ENCODE measurements around the gene VPS26B.
"Not testable (repeated sequence)": the region's sequence is repeated elsewhere in the genome, so short reads cannot be mapped to it uniquely, and the experiment has no call there.

VPS26B gene

GRCh38 chr11:134233729-134234179, 9.3 kb downstream of the VPS26B start:
- no peak for DNase-seq

- DNase-seq: no peak
These were observed 10.9 kb downstream of the VPS26B start for GRCh38 chr11:134235399-134235798.

- DNase-seq: no peak
These were observed 12.5 kb downstream of the VPS26B start for GRCh38 chr11:134236834-134237556.

- no peak for DNase-seq
These were observed 13.1 kb downstream of the VPS26B start for GRCh38 chr11:134237557-134237922.

- DNase-seq: no peak
These were observed 14.5 kb downstream of the VPS26B start for GRCh38 chr11:134238956-134239355.

GRCh38 chr11:134240592-134240991, 16.1 kb downstream of the VPS26B start:
- no peak for DNase-seq

GRCh38 chr11:134242376-134242775, 17.9 kb downstream of the VPS26B start:
- no peak for DNase-seq

- no peak for DNase-seq
These were observed 19.4 kb downstream of the VPS26B start for GRCh38 chr11:134243913-134244312.

GRCh38 chr11:134244593-134244992, 20.1 kb downstream of the VPS26B start:
- no peak for DNase-seq

- DNase-seq: no peak
These were observed 21.0 kb downstream of the VPS26B start for GRCh38 chr11:134245434-134245833.

GRCh38 chr11:134246100-134246499, 21.6 kb downstream of the VPS26B start:
- DNase-seq: no peak

GRCh38 chr11:134246678-134247077, 22.2 kb downstream of the VPS26B start:
- no peak for DNase-seq

- no peak for DNase-seq
These were observed 24.5 kb downstream of the VPS26B start for GRCh38 chr11:134248910-134249480.

- no peak for DNase-seq
These were observed 25.8 kb downstream of the VPS26B start for GRCh38 chr11:134250246-134250645.

GRCh38 chr11:134250675-134251074, 26.2 kb downstream of the VPS26B start:
- no peak for DNase-seq

GRCh38 chr11:134252346-134253187, 28.1 kb downstream of the VPS26B start:
- no peak for DNase-seq

GRCh38 chr11:134253188-134253993, 28.9 kb downstream of the VPS26B start, which contains the start of the genes ACAD8 and THYN1:
TSS of gene ACAD8 (plus strand) at chr11:134253568. CDS start at chr11:134253601, 33 bp downstream.
TSS of gene THYN1 (minus strand) at chr11:134253352. CDS start at chr11:134252882, 470 bp downstream.
- DNase-seq: peak; percentile 90 to 92

- DNase-seq: no peak
These were observed 30.1 kb downstream of the VPS26B start for GRCh38 chr11:134254433-134255183.

- not testable (repeated sequence) for DNase-seq
These were observed 30.7 kb downstream of the VPS26B start for GRCh38 chr11:134255184-134255561.

- no peak for DNase-seq
These were observed 32.6 kb downstream of the VPS26B start for GRCh38 chr11:134257101-134257500.

GRCh38 chr11:134258577-134258976, 34.1 kb downstream of the VPS26B start:
- DNase-seq: no peak

- DNase-seq: no peak
These were observed 36.0 kb downstream of the VPS26B start for GRCh38 chr11:134260503-134260902.
